ENCODE data around the gene JAK1. TPM values are rescaled to one million over a fixed set of nuclear protein-coding genes. Genes with fewer than 3 reads are reported as not detected.

The JAK1 gene
- total RNA-seq, 3 donors from 2014 or later: 179 to 258 (median 196) TPM

- no peaks in the 10 kb centered on the region for H3K27me3 ChIP-seq
- H3K27ac ChIP-seq: no peak overlapping the region
Observed at GRCh38 chr1:64996541-64997257, 30.4 kb upstream of the JAK1 start.

GRCh38 chr1:64995316-64995715 lies 29.0 kb upstream of the JAK1 start:
- peaks cover 0 to 4% of the 10 kb centered on the region in 2 donors for H3K4me1 ChIP-seq
- intact Hi-C loops (cut with DNase I; ENCODE audit: low total_unique reads): no loop called here
- no peak overlapping the region for H3K4me3 ChIP-seq
- no peaks in the 10 kb centered on the region for H3K27me3 ChIP-seq
- TF ChIP-seq POLR2AphosphoS5 (IDR thresholded peaks at IDR 0.05) (no peak), POLR2A (IDR thresholded peaks at IDR 0.05) (no peak), CTCF (IDR thresholded peaks at IDR 0.05) (no peak)
- no peaks in the 10 kb centered on the region for H3K9me3 ChIP-seq
- H3K36me3 ChIP-seq: no peaks in the 10 kb centered on the region
- no peak overlapping the region for H3K27ac ChIP-seq
- no peak for DNase-seq (ENCODE audit: low spot score in 2 of 2)

More at GRCh38 chr1:64996541-64997257, 30.4 kb upstream of the JAK1 start:
- intact Hi-C loops (cut with DNase I; ENCODE audit: low total_unique reads): no loop called here
- Histone ChIP-seq H3K9me3 (no peaks in the 10 kb centered on the region), H3K4me1 (peaks cover 2 to 4% of the 10 kb centered on the region in 2 donors), H3K4me3 (no peak overlapping the region), H3K36me3 (no peaks in the 10 kb centered on the region)
- TF ChIP-seq POLR2A (IDR thresholded peaks at IDR 0.05) (no peak), CTCF (IDR thresholded peaks at IDR 0.05) (no peak), POLR2AphosphoS5 (IDR thresholded peaks at IDR 0.05) (no peak)
- no peak for DNase-seq (ENCODE audit: low spot score in 2 of 2)

- intact Hi-C loops (cut with DNase I; ENCODE audit: low total_unique reads): no loop called here
Observed at GRCh38 chr1:64986903-64987871, 20.8 kb upstream of the JAK1 start.

GRCh38 chr1:64984737-64985136 lies 18.4 kb upstream of the JAK1 start:
- H3K27me3 ChIP-seq: no peaks in the 10 kb centered on the region
- H3K4me1 ChIP-seq: peaks cover 0 to 6% of the 10 kb centered on the region in 2 donors
- TF ChIP-seq POLR2AphosphoS5 (IDR thresholded peaks at IDR 0.05) (no peak), CTCF (IDR thresholded peaks at IDR 0.05) (no peak), POLR2A (IDR thresholded peaks at IDR 0.05) (no peak)
- H3K36me3 ChIP-seq: no peaks in the 10 kb centered on the region
- intact Hi-C loops (cut with DNase I; ENCODE audit: low total_unique reads): no loop called here
- H3K9me3 ChIP-seq: no peaks in the 10 kb centered on the region
- no peak for DNase-seq (ENCODE audit: low spot score in 2 of 2)
- H3K27ac ChIP-seq: peak overlapping the region; percentile 48 to 66
- no peak overlapping the region for H3K4me3 ChIP-seq

More at GRCh38 chr1:64986903-64987871, 20.8 kb upstream of the JAK1 start:
- no peaks in the 10 kb centered on the region for H3K9me3 ChIP-seq
- no peaks in the 10 kb centered on the region for H3K27me3 ChIP-seq
- DNase-seq (ENCODE audit: low spot score in 2 of 2): no peak
- H3K4me1 ChIP-seq: peaks cover 0 to 6% of the 10 kb centered on the region in 2 donors
- TF ChIP-seq POLR2A (IDR thresholded peaks at IDR 0.05): no peak
- TF ChIP-seq POLR2AphosphoS5 (IDR thresholded peaks at IDR 0.05): peak in 1 of 3 donors; percentile 10
- TF ChIP-seq CTCF (IDR thresholded peaks at IDR 0.05): no peak
- H3K36me3 ChIP-seq: no peaks in the 10 kb centered on the region
- H3K27ac ChIP-seq: peak overlapping the region in 1 of 2 donors; percentile 48
- H3K4me3 ChIP-seq: no peak overlapping the region

Measured in breast epithelium (tissue), 4 donors.